ENCODE measurements around the gene ZFP36L2.

The ZFP36L2 gene

GRCh38 chr2:43248621-43249020 lies 22.2 kb upstream of the ZFP36L2 start:
- TF ChIP-seq CTCF (IDR thresholded peaks at IDR 0.05; ENCODE audit: insufficient read depth, low read length, poor library complexity, severe bottlenecking): no peak
- no peaks in the 10 kb centered on the region; the same call in 1 of the 2 replicates for H3K36me3 ChIP-seq (ENCODE audit: control insufficient read depth, insufficient read depth, low read length)
- no peaks in the 10 kb centered on the region for H3K27me3 ChIP-seq (replicated peaks; ENCODE audit: control insufficient read depth, insufficient read depth, low read length)
- no peak overlapping the region for H3K4me3 ChIP-seq (replicated peaks; ENCODE audit: low read depth, low read length)
- no peak for DNase-seq (ENCODE audit: extremely low read depth, insufficient read length)

- no peak for TF ChIP-seq CTCF (IDR thresholded peaks at IDR 0.05; ENCODE audit: insufficient read depth, low read length, poor library complexity, severe bottlenecking)
- no peak for DNase-seq (ENCODE audit: extremely low read depth, insufficient read length)
- Histone ChIP-seq H3K36me3 (ENCODE audit: control insufficient read depth, insufficient read depth, low read length) (peaks cover 2% of the 10 kb centered on the region; the same call in 1 of the 2 replicates), H3K4me3 (replicated peaks; ENCODE audit: low read depth, low read length) (no peak overlapping the region), H3K27me3 (replicated peaks; ENCODE audit: control insufficient read depth, insufficient read depth, low read length) (no peaks in the 10 kb centered on the region)
Measured at GRCh38 chr2:43246641-43247040, 20.2 kb upstream of the ZFP36L2 start.

- TF ChIP-seq CTCF (IDR thresholded peaks at IDR 0.05; ENCODE audit: insufficient read depth, low read length, poor library complexity, severe bottlenecking): no peak
- DNase-seq (ENCODE audit: extremely low read depth, insufficient read length): no peak
- H3K36me3 ChIP-seq (ENCODE audit: control insufficient read depth, insufficient read depth, low read length): peaks cover 2% of the 10 kb centered on the region; the same call in 1 of the 2 replicates
Measured at GRCh38 chr2:43241558-43241957, 15.2 kb upstream of the ZFP36L2 start.

GRCh38 chr2:43240766-43241150 lies 14.4 kb upstream of the ZFP36L2 start:
- no peak for DNase-seq (ENCODE audit: extremely low read depth, insufficient read length)
- peaks cover 2% of the 10 kb centered on the region; the same call in 1 of the 2 replicates for H3K36me3 ChIP-seq (ENCODE audit: control insufficient read depth, insufficient read depth, low read length)
- no peak overlapping the region for H3K4me3 ChIP-seq (replicated peaks; ENCODE audit: low read depth, low read length)
- TF ChIP-seq CTCF (IDR thresholded peaks at IDR 0.05; ENCODE audit: insufficient read depth, low read length, poor library complexity, severe bottlenecking): no peak
- no peaks in the 10 kb centered on the region for H3K27me3 ChIP-seq (replicated peaks; ENCODE audit: control insufficient read depth, insufficient read depth, low read length)

More at GRCh38 chr2:43241558-43241957, 15.2 kb upstream of the ZFP36L2 start:
- no peak overlapping the region for H3K4me3 ChIP-seq (replicated peaks; ENCODE audit: low read depth, low read length)
- no peaks in the 10 kb centered on the region for H3K27me3 ChIP-seq (replicated peaks; ENCODE audit: control insufficient read depth, insufficient read depth, low read length)

- no peak for DNase-seq (ENCODE audit: extremely low read depth, insufficient read length)
- no peak overlapping the region; the same call in 1 of the 2 replicates for H3K4me3 ChIP-seq (replicated peaks; ENCODE audit: low read depth, low read length)
- TF ChIP-seq CTCF (IDR thresholded peaks at IDR 0.05; ENCODE audit: insufficient read depth, low read length, poor library complexity, severe bottlenecking): peak; percentile 29
- H3K27me3 ChIP-seq (replicated peaks; ENCODE audit: control insufficient read depth, insufficient read depth, low read length): no peaks in the 10 kb centered on the region
- peaks cover 2% of the 10 kb centered on the region; the same call in 1 of the 2 replicates for H3K36me3 ChIP-seq (ENCODE audit: control insufficient read depth, insufficient read depth, low read length)
Measured at GRCh38 chr2:43239981-43240765, 13.8 kb upstream of the ZFP36L2 start.

Data from GM06990 (cell line).